Calu3 (cell line): ENCODE data around the gene AGT. TPM values are rescaled to one million over a fixed set of nuclear protein-coding genes. Genes with fewer than 3 reads are reported as not detected.

Experiments used
- BruUV-seq: library from RNA; stranded (reverse); fragments of 400-500 nt; replicated peaks from 2 replicates; lab custom pipeline; 2021; lab: Mats Ljungman, UMichigan
- CTCF ChIA-PET: fragments of 300-600 bp; sonication (Branson Sonifier 250); formaldehyde crosslinking; loops from one replicate; lab custom pipeline; 2022; ENCODE audit warnings: antibody characterized with exemption; lab: Charles Lee
- DNase-seq: peaks from one replicate; pipeline ENCODE4 v3.0.0; 2022
- H3K27ac Mint-ChIP-seq: one replicate; pipeline ENCODE4 v1.8.0; 2022; ENCODE audit warnings: mixed read lengths; ENCODE audit not compliant: unreplicated experiment
- H3K27me3 Mint-ChIP-seq: one replicate; pipeline ENCODE4 v1.8.0; 2022; ENCODE audit warnings: mixed read lengths; ENCODE audit not compliant: unreplicated experiment
- H3K36me3 Mint-ChIP-seq: one replicate; pipeline ENCODE4 v1.8.0; 2022; ENCODE audit warnings: mild to moderate bottlenecking, moderate library complexity, mixed read lengths; ENCODE audit not compliant: insufficient read depth, unreplicated experiment
- H3K4me1 Mint-ChIP-seq: one replicate; pipeline ENCODE4 v1.8.0; 2022; ENCODE audit warnings: mild to moderate bottlenecking, low read depth, mixed read lengths; ENCODE audit not compliant: unreplicated experiment
- H3K4me3 Mint-ChIP-seq: one replicate; pipeline ENCODE4 v1.8.0; 2022; ENCODE audit warnings: mild to moderate bottlenecking, low read depth, moderate library complexity, mixed read lengths; ENCODE audit not compliant: unreplicated experiment
- H3K9me3 Mint-ChIP-seq: one replicate; pipeline ENCODE4 v1.8.0; 2022; ENCODE audit warnings: low read depth, mixed read lengths; ENCODE audit not compliant: unreplicated experiment
- intact Hi-C: fragments of 100-400 bp; cut with micrococcal nuclease; formaldehyde crosslinking; loops from one replicate; pipeline ENCODE4 v1.10.0; 2022; ENCODE audit not compliant: unreplicated experiment
- total RNA-seq: library from RNA; stranded (reverse); gene quantifications from 2 replicates; pipeline ENCODE4 v1.2.3, GENCODE V29; 2022
- TF ChIP-seq, protein P1 (sequence below): fragments of 200-600 bp; IDR thresholded peaks from one replicate; pipeline ENCODE4 v1.8.0; 2022; ENCODE audit warnings: antibody characterized with exemption; ENCODE audit not compliant: unreplicated experiment

The AGT gene
- total RNA-seq, 1 experiment from 2014 or later: 27.5 TPM

DNA sequence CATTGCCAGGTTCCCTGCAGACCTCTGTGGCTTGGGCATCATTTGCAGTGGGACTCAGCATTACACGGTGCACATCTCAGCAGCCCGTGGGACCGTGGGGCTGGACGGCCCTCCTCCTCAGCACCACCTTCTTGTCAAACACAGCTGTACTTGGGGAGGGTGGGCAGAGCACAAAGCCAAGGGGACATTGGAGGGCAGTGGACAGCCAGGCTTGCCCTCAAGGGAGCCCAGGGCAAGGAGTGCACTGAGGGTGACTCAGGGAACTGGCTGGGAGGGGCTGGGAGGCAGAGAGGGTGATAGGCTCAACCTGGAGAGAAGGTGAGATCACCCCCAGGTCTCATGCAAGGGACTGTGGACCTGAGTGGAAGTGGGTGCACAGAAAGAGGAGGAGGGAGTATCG is 36.7 kb upstream of the AGT start:
- peaks cover 19% of the 10 kb centered on the region for H3K4me1 Mint-ChIP-seq
- no peaks in the 10 kb centered on the region for H3K27me3 Mint-ChIP-seq
- DNase-seq: peak; percentile 26
- H3K36me3 Mint-ChIP-seq: no peaks in the 10 kb centered on the region
- no peaks in the 10 kb centered on the region for H3K9me3 Mint-ChIP-seq
- intact Hi-C loops: no loop called here
- TF ChIP-seq, protein P1, sequence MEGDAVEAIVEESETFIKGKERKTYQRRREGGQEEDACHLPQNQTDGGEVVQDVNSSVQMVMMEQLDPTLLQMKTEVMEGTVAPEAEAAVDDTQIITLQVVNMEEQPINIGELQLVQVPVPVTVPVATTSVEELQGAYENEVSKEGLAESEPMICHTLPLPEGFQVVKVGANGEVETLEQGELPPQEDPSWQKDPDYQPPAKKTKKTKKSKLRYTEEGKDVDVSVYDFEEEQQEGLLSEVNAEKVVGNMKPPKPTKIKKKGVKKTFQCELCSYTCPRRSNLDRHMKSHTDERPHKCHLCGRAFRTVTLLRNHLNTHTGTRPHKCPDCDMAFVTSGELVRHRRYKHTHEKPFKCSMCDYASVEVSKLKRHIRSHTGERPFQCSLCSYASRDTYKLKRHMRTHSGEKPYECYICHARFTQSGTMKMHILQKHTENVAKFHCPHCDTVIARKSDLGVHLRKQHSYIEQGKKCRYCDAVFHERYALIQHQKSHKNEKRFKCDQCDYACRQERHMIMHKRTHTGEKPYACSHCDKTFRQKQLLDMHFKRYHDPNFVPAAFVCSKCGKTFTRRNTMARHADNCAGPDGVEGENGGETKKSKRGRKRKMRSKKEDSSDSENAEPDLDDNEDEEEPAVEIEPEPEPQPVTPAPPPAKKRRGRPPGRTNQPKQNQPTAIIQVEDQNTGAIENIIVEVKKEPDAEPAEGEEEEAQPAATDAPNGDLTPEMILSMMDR: no peak
- CTCF ChIA-PET: no interaction called here
- no peak overlapping the region for H3K27ac Mint-ChIP-seq
- H3K4me3 Mint-ChIP-seq: no peak overlapping the region
- BruUV-seq: no TSS peak

DNA sequence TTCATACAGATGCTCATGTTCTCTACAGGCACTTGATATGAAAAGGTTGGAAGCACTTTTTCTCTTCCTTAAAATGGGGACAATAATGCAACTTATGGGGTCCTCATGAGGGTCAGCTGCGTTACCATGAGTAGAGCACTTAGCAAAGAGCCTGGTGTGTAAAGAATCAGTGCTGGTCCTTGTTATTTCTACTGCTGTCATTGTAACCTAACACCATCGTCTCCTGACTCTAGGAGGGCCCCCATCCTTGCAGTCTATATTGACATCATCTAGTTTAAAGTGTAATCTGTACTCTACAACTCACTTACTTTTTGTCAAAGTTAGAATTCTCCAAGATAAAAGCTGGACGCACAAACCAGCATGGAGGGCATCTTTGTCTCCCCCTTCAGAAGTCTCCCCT is 35.7 kb upstream of the AGT start:
- TF ChIP-seq, protein P1: no peak
- CTCF ChIA-PET: no interaction called here
- H3K27ac Mint-ChIP-seq: no peak overlapping the region
- H3K9me3 Mint-ChIP-seq: no peaks in the 10 kb centered on the region
- H3K4me1 Mint-ChIP-seq: peaks cover 23% of the 10 kb centered on the region
- BruUV-seq: no TSS peak
- no peak overlapping the region for H3K4me3 Mint-ChIP-seq
- DNase-seq: no peak
- intact Hi-C loops: no loop called here
- no peaks in the 10 kb centered on the region for H3K36me3 Mint-ChIP-seq
- no peaks in the 10 kb centered on the region for H3K27me3 Mint-ChIP-seq

DNA sequence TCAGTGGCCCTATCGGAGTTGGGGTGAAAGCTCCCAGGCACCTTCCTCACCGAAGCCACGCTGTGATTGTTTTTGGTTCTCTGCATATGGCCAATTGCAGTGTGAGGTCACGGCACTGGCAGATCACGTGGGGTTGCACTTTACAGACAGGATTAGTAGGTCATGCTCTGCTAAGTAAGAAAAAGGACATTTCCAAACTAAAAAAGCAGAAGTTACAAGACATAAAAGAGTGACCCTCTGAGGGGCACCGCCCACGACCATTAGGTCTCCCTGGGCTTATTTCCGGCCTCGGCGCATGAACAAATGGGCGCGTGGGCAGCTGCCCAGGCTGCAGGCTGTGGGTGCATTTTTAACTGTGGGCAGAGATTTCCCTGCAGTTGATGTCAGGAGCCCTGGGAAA is 35.2 kb upstream of the AGT start:
- Mint-ChIP-seq H3K27ac (no peak overlapping the region), H3K9me3 (no peaks in the 10 kb centered on the region), H3K4me3 (no peak overlapping the region), H3K27me3 (no peaks in the 10 kb centered on the region), H3K4me1 (peaks cover 28% of the 10 kb centered on the region), H3K36me3 (no peaks in the 10 kb centered on the region)
- DNase-seq: no peak
- CTCF ChIA-PET: no interaction called here
- TF ChIP-seq, protein P1: no peak
- no TSS peak for BruUV-seq
- intact Hi-C loops: no loop called here

DNA sequence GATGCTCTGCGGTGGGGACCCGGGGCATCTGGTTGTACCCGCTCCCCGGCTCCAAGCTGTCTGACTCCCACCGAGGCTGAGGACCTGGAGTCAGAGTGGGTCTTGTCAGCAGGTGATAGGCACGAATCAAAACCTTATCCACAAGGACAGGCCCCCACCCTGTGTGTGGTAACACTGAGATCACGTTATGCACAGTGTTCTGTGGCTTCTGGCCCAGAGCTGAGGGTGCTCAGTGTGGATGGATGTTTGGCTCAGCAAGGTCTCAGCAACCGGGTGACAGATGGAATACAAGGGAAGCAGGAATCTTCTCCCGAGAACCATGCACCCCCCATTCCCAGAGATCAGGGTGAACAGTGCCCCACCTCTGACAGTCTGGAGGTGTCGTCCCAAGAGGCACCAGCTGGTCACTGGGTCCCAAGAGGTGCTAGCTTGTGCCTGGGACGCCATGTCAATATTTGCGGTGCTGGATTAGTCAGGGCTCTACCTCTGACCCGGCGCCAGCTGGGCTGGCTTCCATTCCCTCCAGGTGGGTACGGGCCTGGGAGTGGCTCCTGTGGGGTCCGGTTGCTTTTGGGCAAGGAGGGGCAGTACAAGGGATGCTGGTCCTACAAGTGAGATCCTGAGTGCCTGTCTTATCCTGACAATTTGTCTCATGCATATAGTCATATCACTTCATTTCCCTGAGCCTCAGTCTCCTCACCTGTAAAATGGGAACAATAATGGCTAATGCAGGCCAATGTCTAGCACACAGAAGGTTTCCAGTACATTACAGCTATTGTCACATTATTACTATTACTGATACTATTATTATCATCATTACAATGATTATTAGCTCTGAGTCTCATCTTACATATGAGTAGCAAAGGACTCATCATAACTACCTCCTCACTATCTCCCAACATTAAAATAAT is 34.2 kb upstream of the AGT start:
- H3K4me3 Mint-ChIP-seq: no peak overlapping the region
- TF ChIP-seq, protein P1: no peak
- peaks cover 38% of the 10 kb centered on the region for H3K4me1 Mint-ChIP-seq
- H3K27ac Mint-ChIP-seq: no peak overlapping the region
- no peaks in the 10 kb centered on the region for H3K9me3 Mint-ChIP-seq
- CTCF ChIA-PET: interaction anchor here (0.7 kb wide), 1 partner anchor 471 kb away, joined by 3 read pairs; no protein-coding TSS in a partner anchor
- intact Hi-C loops: no loop called here
- peaks cover 4% of the 10 kb centered on the region for H3K36me3 Mint-ChIP-seq
- H3K27me3 Mint-ChIP-seq: no peaks in the 10 kb centered on the region
- no peak for DNase-seq
- no TSS peak for BruUV-seq
